Cardiac muscle cell (in vitro differentiated cells and primary cell): ENCODE data around the gene HBZ. TPM values are rescaled to one million over a fixed set of nuclear protein-coding genes. Genes with fewer than 3 reads are reported as not detected.
"Not testable (repeated sequence)": the region's sequence is repeated elsewhere in the genome, so short reads cannot be mapped to it uniquely, and the experiment has no call there.

Source experiments
- DNase-seq, 2 donors: peaks; one replicate each; pipeline versions ENCODE4 v3.0.0 to v3.0.0-alpha.2; 2010 to 2017; ENCODE audit warnings: low read depth in 1 of 2, low spot score in 1 of 2
- H3K27ac ChIP-seq: fragments of 200-600 bp; sonication (generic); 2 replicates; pipeline ENCODE4 v1.5.1; 2016
- H3K27me3 ChIP-seq: fragments of 200-600 bp; sonication (generic); 2 replicates; pipeline ENCODE4 v1.6.0; 2016; ENCODE audit warnings: control low read depth
- H3K36me3 ChIP-seq: fragments of 200-600 bp; sonication (generic); 2 replicates; pipeline ENCODE4 v1.5.1; 2016; ENCODE audit warnings: control low read depth
- H3K4me1 ChIP-seq: fragments of 200-600 bp; sonication (generic); 2 replicates; pipeline ENCODE4 v1.8.1; 2017; ENCODE audit warnings: low read depth, mild to moderate bottlenecking, mixed run types
- H3K4me3 ChIP-seq: fragments of 200-600 bp; sonication (generic); 2 replicates; pipeline ENCODE4 v1.5.1; 2016; ENCODE audit warnings: mild to moderate bottlenecking
- H3K9me3 ChIP-seq: fragments of 200-600 bp; sonication (generic); 2 replicates; pipeline ENCODE4 v1.5.1; 2017; ENCODE audit warnings: low read depth, mild to moderate bottlenecking, control low read depth
- polyA plus RNA-seq: library from polyadenylated mRNA; unstranded; fragments of >200 nt; fragmentation: Nextera tagmentation; extraction: Ambion mirVana; gene quantifications from 2 replicates; pipeline ENCODE4 v1.2.1, GENCODE V29; 2016
- total RNA-seq: library from RNA; depleted of rRNA; stranded (reverse); fragments of >200 nt; gene quantifications from 2 replicates; pipeline ENCODE4 v1.2.3, GENCODE V29; 2016
- TF ChIP-seq, protein P1 (sequence below): IDR thresholded peaks from 2 replicates; pipeline ENCODE4 v1.5.1; 2012; ENCODE audit warnings: low read depth, mild to moderate bottlenecking, low read length

The HBZ gene
- total and polyA plus RNA-seq, 2 experiments from 2014 or later = not detected

DNA sequence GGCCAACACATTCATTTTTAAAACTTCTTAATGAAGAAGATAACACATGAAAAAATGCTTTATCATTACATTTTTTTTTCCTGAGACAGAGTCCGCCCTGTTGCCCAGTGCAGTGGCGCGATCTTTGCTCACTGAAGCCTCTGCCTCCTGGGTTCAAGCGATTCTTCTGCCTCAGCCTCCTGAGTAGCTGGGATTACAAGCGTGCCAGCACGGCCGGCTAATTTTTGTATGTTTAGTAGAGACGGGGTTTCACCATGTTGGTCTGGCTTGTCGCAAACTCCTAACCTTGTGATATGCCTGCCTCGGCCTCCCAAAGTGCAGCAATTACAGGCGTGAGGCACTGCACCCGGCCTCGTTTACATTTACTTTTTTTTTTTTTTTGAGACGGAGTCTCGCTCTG is 41.0 kb downstream of the HBZ start:
- Histone ChIP-seq H3K9me3 (no peaks in the 10 kb centered on the region), H3K27me3 (no peaks in the 10 kb centered on the region), H3K27ac (no peak overlapping the region), H3K4me3 (no peak overlapping the region), H3K4me1 (no peaks in the 10 kb centered on the region), H3K36me3 (peaks cover 76% of the 10 kb centered on the region)
- DNase-seq = no peak
- TF ChIP-seq, protein P1, sequence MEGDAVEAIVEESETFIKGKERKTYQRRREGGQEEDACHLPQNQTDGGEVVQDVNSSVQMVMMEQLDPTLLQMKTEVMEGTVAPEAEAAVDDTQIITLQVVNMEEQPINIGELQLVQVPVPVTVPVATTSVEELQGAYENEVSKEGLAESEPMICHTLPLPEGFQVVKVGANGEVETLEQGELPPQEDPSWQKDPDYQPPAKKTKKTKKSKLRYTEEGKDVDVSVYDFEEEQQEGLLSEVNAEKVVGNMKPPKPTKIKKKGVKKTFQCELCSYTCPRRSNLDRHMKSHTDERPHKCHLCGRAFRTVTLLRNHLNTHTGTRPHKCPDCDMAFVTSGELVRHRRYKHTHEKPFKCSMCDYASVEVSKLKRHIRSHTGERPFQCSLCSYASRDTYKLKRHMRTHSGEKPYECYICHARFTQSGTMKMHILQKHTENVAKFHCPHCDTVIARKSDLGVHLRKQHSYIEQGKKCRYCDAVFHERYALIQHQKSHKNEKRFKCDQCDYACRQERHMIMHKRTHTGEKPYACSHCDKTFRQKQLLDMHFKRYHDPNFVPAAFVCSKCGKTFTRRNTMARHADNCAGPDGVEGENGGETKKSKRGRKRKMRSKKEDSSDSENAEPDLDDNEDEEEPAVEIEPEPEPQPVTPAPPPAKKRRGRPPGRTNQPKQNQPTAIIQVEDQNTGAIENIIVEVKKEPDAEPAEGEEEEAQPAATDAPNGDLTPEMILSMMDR = no peak

DNA sequence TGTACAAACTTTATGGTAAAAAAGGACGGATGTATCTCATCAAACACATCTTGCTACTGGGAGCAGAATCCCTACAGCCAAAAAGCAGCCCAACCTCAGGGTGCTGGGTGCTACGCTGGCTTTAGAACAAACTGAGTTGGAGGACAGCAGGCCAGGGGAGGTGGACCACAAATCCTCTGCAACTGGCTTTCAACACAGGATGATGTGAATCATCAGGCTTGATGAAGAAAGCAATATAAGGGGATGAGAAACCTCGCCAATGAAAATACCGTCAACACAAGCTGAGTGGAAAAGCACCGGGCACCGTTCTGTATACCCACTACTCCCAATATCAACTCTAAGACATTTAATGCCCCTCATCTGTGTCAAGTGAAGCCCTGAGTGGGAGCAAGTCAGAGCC is 42.1 kb downstream of the HBZ start:
- Histone ChIP-seq H3K9me3 (no peaks in the 10 kb centered on the region), H3K27ac (no peak overlapping the region), H3K27me3 (no peaks in the 10 kb centered on the region), H3K36me3 (peaks cover 74% of the 10 kb centered on the region), H3K4me3 (no peak overlapping the region), H3K4me1 (no peaks in the 10 kb centered on the region)
- peak in 1 of 2 donors; percentile 34 for DNase-seq
- TF ChIP-seq, protein P1 = no peak

DNA sequence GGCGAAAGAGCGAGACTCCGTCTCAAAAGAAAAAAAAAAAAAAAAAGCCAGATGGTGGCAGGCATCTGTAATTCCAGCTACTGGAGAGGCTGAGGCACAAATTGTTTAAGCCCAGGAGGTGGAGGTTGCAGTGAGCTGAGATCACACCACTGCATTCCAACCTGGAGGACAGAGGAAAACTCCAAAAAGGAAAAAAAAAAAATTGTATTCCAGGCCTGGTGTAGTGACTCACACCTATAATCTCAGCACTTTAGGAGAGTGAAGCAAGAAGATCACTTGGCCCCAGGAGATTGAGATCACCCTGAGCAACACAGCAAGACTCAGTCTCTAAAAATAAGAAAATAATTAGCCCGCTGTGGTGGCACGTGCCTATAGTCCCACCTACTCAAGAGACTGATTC is 47.9 kb downstream of the HBZ start:
- no peaks in the 10 kb centered on the region for H3K27me3 ChIP-seq
- no peak overlapping the region for H3K27ac ChIP-seq
- no peaks in the 10 kb centered on the region for H3K4me1 ChIP-seq
- H3K36me3 ChIP-seq = peaks cover 62% of the 10 kb centered on the region
- no peak overlapping the region for H3K4me3 ChIP-seq
- DNase-seq = peak in 1 of 2 donors; percentile 46
- no peaks in the 10 kb centered on the region for H3K9me3 ChIP-seq
- TF ChIP-seq, protein P1 = no peak

DNA sequence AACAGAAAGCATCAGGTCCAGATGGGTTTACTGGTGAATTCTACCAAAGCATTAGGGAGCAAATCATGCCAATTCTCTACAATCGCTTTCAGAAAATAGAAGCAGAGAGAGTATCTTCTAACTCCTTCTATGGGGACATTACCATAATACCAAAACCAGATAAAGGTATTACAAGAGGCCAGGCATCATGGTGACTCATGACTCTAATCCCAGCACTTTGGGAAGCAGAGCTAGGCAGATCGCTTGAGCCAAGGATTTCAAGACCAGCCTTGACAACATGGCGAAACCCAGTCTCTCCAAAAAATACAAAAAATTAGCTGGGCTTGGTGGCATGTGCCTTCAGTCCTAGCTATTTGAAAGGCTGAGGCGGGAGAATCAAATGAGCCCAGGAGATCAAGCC is 50.8 kb downstream of the HBZ start:
- Histone ChIP-seq H3K4me1 (no peaks in the 10 kb centered on the region), H3K27ac (no peak overlapping the region), H3K27me3 (no peaks in the 10 kb centered on the region), H3K4me3 (no peak overlapping the region), H3K9me3 (no peaks in the 10 kb centered on the region), H3K36me3 (peaks cover 68% of the 10 kb centered on the region)
- peak in 1 of 2 donors; percentile 9 for DNase-seq
- TF ChIP-seq, protein P1 = no peak

DNA sequence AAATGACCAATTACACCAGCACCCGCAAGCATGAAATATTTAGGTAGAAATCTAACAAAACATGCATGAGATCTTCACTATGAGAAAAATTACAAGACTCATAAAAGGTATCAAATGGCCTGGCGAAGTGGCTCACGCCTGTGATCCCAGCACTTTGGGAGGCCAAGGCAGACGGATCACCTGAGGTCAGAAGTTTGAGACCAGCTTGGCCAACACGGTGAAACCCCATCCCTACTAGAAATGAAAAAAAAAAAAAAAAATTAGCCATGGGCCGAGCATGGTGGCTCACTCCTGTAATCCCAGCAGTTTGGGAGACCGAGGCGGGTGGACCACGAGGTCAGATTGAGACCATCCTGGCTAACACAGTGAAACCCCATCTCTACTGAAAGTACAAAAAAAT is 51.6 kb downstream of the HBZ start:
- not testable (repeated sequence) for H3K9me3 ChIP-seq, H3K27ac ChIP-seq, H3K4me3 ChIP-seq, DNase-seq, H3K27me3 ChIP-seq, H3K4me1 ChIP-seq
- H3K36me3 ChIP-seq = peaks cover 67% of the 10 kb centered on the region

Other genes with a start within 250 kb of the HBZ start
- gene POLR3K, start 99.0 kb upstream of the HBZ start, total RNA-seq = 6.7 and 7.1 TPM in 2 replicates
- 28.7 and 29.6 TPM in 2 replicates for gene POLR3K, start 99.0 kb upstream of the HBZ start, polyA plus RNA-seq
- 44.7 and 70.3 TPM in 2 replicates for gene SNRNP25, start 98.8 kb upstream of the HBZ start, total RNA-seq
- 94.2 and 123 TPM in 2 replicates for gene SNRNP25, start 98.8 kb upstream of the HBZ start, polyA plus RNA-seq
- 27.2 and 28.2 TPM in 2 replicates for gene RHBDF1, start 80.0 kb upstream of the HBZ start, total RNA-seq
- 27.9 and 38.2 TPM in 2 replicates for gene RHBDF1, start 80.0 kb upstream of the HBZ start, polyA plus RNA-seq
- gene MPG, start 74.4 kb upstream of the HBZ start, total RNA-seq = 90.2 and 135 TPM in 2 replicates
- gene MPG, start 74.4 kb upstream of the HBZ start, polyA plus RNA-seq = 78.2 and 93.7 TPM in 2 replicates
- gene NPRL3, start 14.0 kb upstream of the HBZ start, total RNA-seq = 20.9 and 24.3 TPM in 2 replicates
- gene NPRL3, start 14.0 kb upstream of the HBZ start, polyA plus RNA-seq = 36.8 and 38.8 TPM in 2 replicates
- not detected in 2 replicates for gene HBM, start 13.3 kb downstream of the HBZ start, total RNA-seq
- gene HBM, start 13.3 kb downstream of the HBZ start, polyA plus RNA-seq = not detected in 2 replicates
- gene HBA2, start 20.2 kb downstream of the HBZ start, total RNA-seq = 1.3 TPM in 1 of 2 replicates, not detected in the other
- 0.52 TPM in 1 of 2 replicates, not detected in the other for gene HBA2, start 20.2 kb downstream of the HBZ start, polyA plus RNA-seq
- gene HBA1, start 24.0 kb downstream of the HBZ start, total RNA-seq = 0.42 TPM in 1 of 2 replicates, not detected in the other
- gene HBA1, start 24.0 kb downstream of the HBZ start, polyA plus RNA-seq = 1.8 TPM in 1 of 2 replicates, not detected in the other
- gene HBQ1, start 27.8 kb downstream of the HBZ start, total RNA-seq = 2.0 and 3.7 TPM in 2 replicates
- 0.76 and 4.0 TPM in 2 replicates for gene HBQ1, start 27.8 kb downstream of the HBZ start, polyA plus RNA-seq
- 94.5 and 158 TPM in 2 replicates for gene LUC7L, start 76.8 kb downstream of the HBZ start, total RNA-seq
- gene LUC7L, start 76.8 kb downstream of the HBZ start, polyA plus RNA-seq = 91.0 and 105 TPM in 2 replicates
- gene FAM234A, start 82.2 kb downstream of the HBZ start, total RNA-seq = 128 and 136 TPM in 2 replicates
- 160 and 164 TPM in 2 replicates for gene FAM234A, start 82.2 kb downstream of the HBZ start, polyA plus RNA-seq
- gene RGS11, start 123.3 kb downstream of the HBZ start, total RNA-seq = 6.6 and 14.8 TPM in 2 replicates
- gene RGS11, start 123.3 kb downstream of the HBZ start, polyA plus RNA-seq = 12.0 and 17.0 TPM in 2 replicates
- 5.8 and 6.5 TPM in 2 replicates for gene ARHGDIG, start 127.9 kb downstream of the HBZ start, total RNA-seq
- gene ARHGDIG, start 127.9 kb downstream of the HBZ start, polyA plus RNA-seq = 3.1 and 9.6 TPM in 2 replicates
- gene PDIA2, start 130.5 kb downstream of the HBZ start, total RNA-seq = 0.78 and 3.2 TPM in 2 replicates
- 1.7 and 4.6 TPM in 2 replicates for gene PDIA2, start 130.5 kb downstream of the HBZ start, polyA plus RNA-seq
- gene AXIN1, start 200.1 kb downstream of the HBZ start, total RNA-seq = 29.1 and 49.7 TPM in 2 replicates
- gene AXIN1, start 200.1 kb downstream of the HBZ start, polyA plus RNA-seq = 16.5 and 25.4 TPM in 2 replicates
- gene MRPL28, start 217.9 kb downstream of the HBZ start, total RNA-seq = 242 and 350 TPM in 2 replicates
- gene MRPL28, start 217.9 kb downstream of the HBZ start, polyA plus RNA-seq = 234 and 290 TPM in 2 replicates
- 135 and 167 TPM in 2 replicates for gene PGAP6, start 229.3 kb downstream of the HBZ start, total RNA-seq
- 113 and 142 TPM in 2 replicates for gene PGAP6, start 229.3 kb downstream of the HBZ start, polyA plus RNA-seq
- gene NME4, start 244.6 kb downstream of the HBZ start, total RNA-seq = 352 and 452 TPM in 2 replicates
- 518 and 664 TPM in 2 replicates for gene NME4, start 244.6 kb downstream of the HBZ start, polyA plus RNA-seq
- gene DECR2, start 249.2 kb downstream of the HBZ start, total RNA-seq = 48.7 and 51.5 TPM in 2 replicates
- gene DECR2, start 249.2 kb downstream of the HBZ start, polyA plus RNA-seq = 49.5 and 50.0 TPM in 2 replicates